GM12864 (cell line): ENCODE measurements around the gene KCTD13.

Experiments used
- DNase-seq: peaks from one replicate; pipeline ENCODE4 v3.0.0-alpha.2; 2011; ENCODE audit warnings: low read depth
- H3K4me3 ChIP-seq: 2 replicates; pipeline ENCODE4 v1.5.1; 2011; ENCODE audit warnings: mild to moderate bottlenecking, low read depth, low read length, control low read depth
- TF ChIP-seq, protein P1 (sequence below): IDR thresholded peaks from 2 replicates; pipeline ENCODE4 v1.5.1; 2011; ENCODE audit warnings: low read depth, mild to moderate bottlenecking, moderate library complexity, low read length, control low read depth, inconsistent platforms; ENCODE audit errors: missing control alignments

The KCTD13 gene

DNA sequence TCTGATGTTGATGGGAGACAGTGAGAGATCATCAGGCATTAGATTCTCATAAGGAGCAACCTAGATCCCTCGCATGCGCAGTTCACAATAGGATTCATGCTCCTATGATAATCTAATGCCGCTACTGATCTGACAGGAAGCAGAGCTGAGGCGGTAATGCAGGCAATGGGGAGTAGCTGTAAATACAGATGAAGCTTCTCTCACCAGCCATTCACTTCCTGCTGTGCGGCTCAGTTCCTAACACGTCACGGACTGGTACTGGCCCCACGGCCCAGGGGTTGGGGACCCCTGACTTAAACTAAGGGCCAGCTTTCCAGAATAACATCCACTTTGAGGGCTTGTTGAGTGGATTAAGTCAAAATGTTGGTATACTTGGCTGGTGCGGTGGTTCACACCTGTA lies 33.3 kb upstream of the KCTD13 start:
- no peak overlapping the region for H3K4me3 ChIP-seq
- TF ChIP-seq, protein P1, sequence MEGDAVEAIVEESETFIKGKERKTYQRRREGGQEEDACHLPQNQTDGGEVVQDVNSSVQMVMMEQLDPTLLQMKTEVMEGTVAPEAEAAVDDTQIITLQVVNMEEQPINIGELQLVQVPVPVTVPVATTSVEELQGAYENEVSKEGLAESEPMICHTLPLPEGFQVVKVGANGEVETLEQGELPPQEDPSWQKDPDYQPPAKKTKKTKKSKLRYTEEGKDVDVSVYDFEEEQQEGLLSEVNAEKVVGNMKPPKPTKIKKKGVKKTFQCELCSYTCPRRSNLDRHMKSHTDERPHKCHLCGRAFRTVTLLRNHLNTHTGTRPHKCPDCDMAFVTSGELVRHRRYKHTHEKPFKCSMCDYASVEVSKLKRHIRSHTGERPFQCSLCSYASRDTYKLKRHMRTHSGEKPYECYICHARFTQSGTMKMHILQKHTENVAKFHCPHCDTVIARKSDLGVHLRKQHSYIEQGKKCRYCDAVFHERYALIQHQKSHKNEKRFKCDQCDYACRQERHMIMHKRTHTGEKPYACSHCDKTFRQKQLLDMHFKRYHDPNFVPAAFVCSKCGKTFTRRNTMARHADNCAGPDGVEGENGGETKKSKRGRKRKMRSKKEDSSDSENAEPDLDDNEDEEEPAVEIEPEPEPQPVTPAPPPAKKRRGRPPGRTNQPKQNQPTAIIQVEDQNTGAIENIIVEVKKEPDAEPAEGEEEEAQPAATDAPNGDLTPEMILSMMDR = no peak
- no peak for DNase-seq

DNA sequence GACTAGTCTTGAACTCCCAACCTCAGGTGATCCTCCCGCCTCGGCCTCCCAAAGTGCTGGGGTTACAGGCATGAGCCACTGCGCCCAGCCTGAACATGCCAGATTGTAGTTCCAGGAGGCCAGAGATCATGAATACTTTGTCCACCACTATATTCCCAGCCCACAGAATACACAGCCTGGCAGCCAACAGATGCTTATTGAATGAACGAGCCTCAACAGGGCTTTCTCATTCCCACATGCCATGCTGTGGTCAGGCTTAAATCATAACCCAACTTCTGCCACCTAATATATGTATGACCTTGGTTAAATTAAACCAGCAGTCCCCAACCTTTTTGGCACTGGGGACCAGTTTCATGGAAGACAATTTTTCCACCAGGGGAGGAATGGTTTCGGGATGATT lies 32.7 kb upstream of the KCTD13 start:
- no peak for DNase-seq
- no peak overlapping the region for H3K4me3 ChIP-seq
- TF ChIP-seq, protein P1 = no peak

DNA sequence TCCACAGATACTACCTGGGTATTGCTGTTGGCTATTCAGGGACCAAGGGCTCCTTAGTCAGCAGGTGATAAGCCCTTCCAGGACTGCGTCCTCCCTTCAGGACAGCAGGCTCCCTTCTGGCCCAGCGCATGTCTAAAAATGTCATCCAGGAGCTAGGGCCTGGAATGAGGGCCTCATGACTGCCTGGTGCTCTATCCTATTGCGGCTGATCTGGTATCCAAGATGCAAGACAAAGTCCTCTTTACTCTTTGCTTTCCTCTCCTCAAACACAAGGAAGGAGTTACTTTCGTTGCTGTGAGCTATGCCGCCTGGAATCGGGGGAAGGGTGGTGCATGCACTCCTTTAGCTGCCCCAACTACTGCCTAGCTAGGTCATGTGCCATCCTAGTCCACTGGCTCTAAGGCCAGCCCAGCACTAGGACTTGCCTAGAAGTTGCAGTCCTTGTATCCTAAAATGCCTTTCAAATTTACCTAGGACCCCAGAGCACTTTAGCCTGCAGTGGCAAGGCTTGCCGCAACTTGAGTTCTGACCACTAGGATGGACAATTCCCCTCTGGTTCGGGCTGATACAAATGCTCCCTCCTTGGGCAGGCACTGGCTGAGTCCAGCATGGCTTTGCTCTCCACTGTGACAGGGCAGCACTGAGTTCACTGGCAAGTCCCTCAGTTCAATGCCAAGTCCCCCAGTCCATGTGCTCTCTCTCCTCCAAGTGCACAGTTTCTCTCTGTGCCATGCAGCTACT lies 25.8 kb upstream of the KCTD13 start:
- TF ChIP-seq, protein P1 = no peak
- DNase-seq = no peak
- no peak overlapping the region for H3K4me3 ChIP-seq

DNA sequence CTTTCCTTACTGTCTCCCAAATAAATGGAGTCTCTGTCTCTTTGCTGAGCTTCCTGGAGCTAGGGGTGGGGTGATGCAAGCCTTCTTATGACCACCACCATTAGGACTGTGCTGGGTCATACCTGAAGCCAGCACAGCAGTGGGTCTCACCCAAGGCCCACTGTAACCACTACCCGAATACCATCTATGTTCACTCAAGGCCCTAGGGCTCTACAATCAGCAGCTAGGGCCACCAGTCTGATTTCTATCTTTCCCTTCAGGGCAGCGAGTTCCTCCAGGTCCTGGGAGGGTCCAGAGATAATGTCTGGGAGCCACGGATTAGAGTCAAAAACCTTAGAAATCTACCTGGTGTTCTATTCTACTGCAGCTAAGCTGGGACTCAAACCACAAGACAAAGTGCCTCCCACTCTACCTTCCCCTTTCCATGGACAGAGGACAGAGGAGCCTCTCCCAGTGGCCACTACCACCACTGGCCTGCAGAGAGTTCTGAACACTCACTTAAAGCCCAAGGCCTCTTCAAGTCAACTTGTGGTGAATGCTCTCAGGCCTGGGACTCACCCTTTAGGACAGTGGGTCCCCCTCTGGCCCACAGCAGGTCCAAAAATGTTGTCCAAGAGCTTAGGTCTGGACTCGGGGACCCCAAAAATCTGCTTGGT lies 24.9 kb upstream of the KCTD13 start:
- TF ChIP-seq, protein P1 = no peak
- DNase-seq = no peak
- H3K4me3 ChIP-seq = no peak overlapping the region

DNA sequence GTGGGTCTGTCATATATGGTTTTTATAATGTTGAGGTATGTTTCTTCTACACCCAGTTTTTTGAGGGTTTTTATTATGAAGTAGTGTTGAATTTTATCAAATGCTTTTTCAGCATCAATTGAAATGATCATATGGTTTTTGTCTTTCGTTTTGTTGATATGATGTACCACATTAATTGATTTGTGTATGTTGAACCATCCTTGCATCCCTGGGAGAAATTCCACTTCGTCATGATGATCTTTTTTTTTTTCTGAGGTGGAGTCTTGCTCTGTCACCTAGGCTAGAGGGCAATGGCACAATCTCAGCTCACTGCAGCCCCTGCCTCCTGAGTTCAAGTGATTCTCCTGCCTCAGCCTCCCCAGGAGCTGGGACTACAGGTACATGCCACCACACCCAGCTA lies 21.9 kb upstream of the KCTD13 start:
- TF ChIP-seq, protein P1 = no peak
- no peak overlapping the region for H3K4me3 ChIP-seq
- DNase-seq = no peak

DNA sequence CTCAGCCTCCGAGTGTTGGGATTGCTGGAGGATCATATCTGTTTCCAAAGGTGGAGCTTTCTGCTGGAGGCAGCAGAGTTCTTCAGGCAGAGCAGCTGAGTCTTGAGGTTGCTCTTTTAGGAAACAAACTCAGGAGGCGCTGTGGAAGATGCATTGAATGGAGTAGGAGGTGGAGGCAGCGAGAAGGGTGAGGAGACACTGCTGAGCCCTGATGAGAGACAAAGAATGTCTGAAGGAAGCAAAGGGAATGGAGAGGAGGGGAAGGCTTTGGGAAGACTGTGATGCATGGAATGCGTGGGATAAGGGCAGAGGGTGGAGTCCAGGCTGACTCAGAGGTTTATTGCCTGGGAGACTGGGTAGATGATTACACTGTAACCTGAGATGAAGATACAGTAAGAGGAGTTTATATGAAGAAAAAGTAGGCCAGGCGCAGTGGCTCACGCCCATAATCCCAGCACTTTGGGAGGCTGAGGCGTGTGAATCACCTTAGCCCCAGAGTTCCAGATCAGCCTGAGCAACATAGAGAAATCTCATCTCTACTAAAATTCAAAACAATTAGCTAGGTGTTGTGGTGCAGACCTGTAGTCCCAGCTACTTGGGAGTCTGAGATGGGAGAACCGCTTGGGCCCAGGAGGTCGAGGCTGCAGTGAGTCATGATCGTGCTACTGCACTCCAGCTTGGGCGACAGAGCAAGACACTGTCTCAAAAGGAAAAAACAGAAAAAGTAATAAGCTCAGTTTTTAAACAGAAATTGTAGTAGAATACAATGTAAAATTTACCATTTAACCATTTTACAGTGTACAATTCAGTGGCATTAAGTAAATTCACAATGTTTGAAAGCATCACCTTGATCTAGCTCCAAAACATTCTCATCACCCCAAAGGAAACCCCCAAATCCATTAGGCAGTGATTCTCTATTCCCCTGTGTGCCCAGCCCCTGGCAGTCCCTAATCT lies 18.1 kb upstream of the KCTD13 start:
- no peak for DNase-seq
- no peak overlapping the region for H3K4me3 ChIP-seq
- TF ChIP-seq, protein P1 = peak; percentile 11
